HFFc6 (cell line): Measurements from ENCODE around the gene ETHE1. TPM values are rescaled to one million over a fixed set of nuclear protein-coding genes. Genes with fewer than 3 reads are reported as not detected.
A peak's percentile ranks its signal among the peaks of the same experiment; 100 is the strongest.

Source experiments
- DNase-seq: peaks from one replicate; pipeline ENCODE4 v3.0.0-alpha.2; 2018
- H3K27ac Mint-ChIP-seq: 2 replicates; pipeline ENCODE4 v1.8.0; 2020; ENCODE audit warnings: mild to moderate bottlenecking, mixed read lengths
- H3K27me3 Mint-ChIP-seq: 2 replicates; pipeline ENCODE4 v1.8.0; 2021; ENCODE audit warnings: mild to moderate bottlenecking, moderate library complexity, mixed read lengths; ENCODE audit not compliant: insufficient read depth
- H3K36me3 Mint-ChIP-seq: 2 replicates; pipeline ENCODE4 v1.8.0; 2021; ENCODE audit warnings: low read depth, mixed read lengths
- H3K4me1 Mint-ChIP-seq: 2 replicates; pipeline ENCODE4 v1.8.0; 2020; ENCODE audit warnings: low read depth, mixed read lengths
- H3K4me3 Mint-ChIP-seq: 2 replicates; pipeline ENCODE4 v1.8.0; 2020; ENCODE audit warnings: mild to moderate bottlenecking, moderate library complexity, mixed read lengths
- H3K9me3 Mint-ChIP-seq: 2 replicates; pipeline ENCODE4 v1.8.0; 2020; ENCODE audit warnings: mild to moderate bottlenecking, mixed read lengths
- total RNA-seq, 6 experiments: library from RNA; stranded (reverse); fragmentation: NEBNext Ultra II Directional; extraction: Animal tissue kit (Norgen Biotek cat#: 25700); gene quantifications; 2 replicates in 1 of 6; 3 replicates in 5 of 6; pipeline ENCODE4 v1.2.3, GENCODE V29; 2021
- TF ChIP-seq, protein P1 (sequence below): fragments of 200-600 bp; sonication (generic); IDR thresholded peaks from 2 replicates; pipeline ENCODE4 v1.5.0; 2021; ENCODE audit warnings: antibody characterized with exemption, mild to moderate bottlenecking

Gene ETHE1
- total RNA-seq, 6 experiments from 2014 or later, result 81.3 to 125 (median 107) TPM

DNA sequence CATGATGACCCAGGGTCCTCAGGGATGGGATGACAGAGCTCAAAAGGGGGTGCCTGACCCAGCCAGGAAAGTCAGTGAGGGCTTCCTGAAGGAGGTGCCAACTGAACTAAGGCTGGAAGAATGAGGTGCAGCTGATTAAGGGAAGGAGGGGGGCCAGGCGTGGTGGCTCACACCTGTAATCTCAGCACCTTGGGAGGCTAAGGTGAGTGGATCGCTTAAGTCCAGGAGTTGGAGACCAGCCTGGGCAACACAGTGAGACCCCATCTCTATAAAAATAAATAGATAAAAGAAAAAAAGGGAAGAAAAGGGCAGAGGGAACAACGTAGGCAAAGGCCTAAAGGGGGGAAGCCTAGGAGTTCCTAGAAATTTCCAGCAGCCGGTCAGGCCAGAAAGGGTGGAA is 52.5 kb downstream of the ETHE1 start:
- no peak overlapping the region for H3K27ac Mint-ChIP-seq

DNA sequence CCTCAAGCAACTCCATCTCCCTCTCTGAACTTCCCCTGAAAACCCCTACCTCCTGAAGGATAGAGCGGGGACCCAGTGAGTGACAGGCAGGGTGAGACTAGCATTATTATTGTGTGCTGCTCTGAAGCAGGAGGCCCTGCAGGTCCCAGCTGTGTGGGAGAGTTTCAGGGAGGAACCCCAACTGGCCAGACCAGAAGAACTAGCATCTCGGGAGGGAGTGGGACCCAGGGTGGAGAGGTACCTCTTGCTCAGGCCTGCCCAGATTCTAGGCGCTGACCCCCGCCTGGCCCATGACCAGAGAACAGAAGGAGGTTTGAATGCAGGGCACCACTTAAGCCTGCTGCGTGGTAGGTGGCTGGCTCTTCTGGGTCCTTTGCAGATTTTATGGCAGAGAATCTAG is 55.9 kb downstream of the ETHE1 start:
- no peak for DNase-seq
- Mint-ChIP-seq H3K27me3 (peaks cover 2% of the 10 kb centered on the region), H3K27ac (no peak overlapping the region), H3K4me1 (peaks cover 52% of the 10 kb centered on the region), H3K36me3 (peaks cover 22% of the 10 kb centered on the region), H3K9me3 (peaks cover 4% of the 10 kb centered on the region; the same call in 1 of the 2 replicates), H3K4me3 (no peak overlapping the region)
- TF ChIP-seq, protein P1, sequence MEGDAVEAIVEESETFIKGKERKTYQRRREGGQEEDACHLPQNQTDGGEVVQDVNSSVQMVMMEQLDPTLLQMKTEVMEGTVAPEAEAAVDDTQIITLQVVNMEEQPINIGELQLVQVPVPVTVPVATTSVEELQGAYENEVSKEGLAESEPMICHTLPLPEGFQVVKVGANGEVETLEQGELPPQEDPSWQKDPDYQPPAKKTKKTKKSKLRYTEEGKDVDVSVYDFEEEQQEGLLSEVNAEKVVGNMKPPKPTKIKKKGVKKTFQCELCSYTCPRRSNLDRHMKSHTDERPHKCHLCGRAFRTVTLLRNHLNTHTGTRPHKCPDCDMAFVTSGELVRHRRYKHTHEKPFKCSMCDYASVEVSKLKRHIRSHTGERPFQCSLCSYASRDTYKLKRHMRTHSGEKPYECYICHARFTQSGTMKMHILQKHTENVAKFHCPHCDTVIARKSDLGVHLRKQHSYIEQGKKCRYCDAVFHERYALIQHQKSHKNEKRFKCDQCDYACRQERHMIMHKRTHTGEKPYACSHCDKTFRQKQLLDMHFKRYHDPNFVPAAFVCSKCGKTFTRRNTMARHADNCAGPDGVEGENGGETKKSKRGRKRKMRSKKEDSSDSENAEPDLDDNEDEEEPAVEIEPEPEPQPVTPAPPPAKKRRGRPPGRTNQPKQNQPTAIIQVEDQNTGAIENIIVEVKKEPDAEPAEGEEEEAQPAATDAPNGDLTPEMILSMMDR, result no peak

More for the DNA sequence above, 52.5 kb downstream of the ETHE1 start:
- Mint-ChIP-seq H3K4me1 (peaks cover 37% of the 10 kb centered on the region), H3K4me3 (no peak overlapping the region; the same call in 1 of the 2 replicates), H3K27me3 (peaks cover 2% of the 10 kb centered on the region), H3K36me3 (peaks cover 33% of the 10 kb centered on the region), H3K9me3 (peaks cover 4% of the 10 kb centered on the region; the same call in 1 of the 2 replicates)
- TF ChIP-seq, protein P1, result no peak
- DNase-seq, result no peak

DNA sequence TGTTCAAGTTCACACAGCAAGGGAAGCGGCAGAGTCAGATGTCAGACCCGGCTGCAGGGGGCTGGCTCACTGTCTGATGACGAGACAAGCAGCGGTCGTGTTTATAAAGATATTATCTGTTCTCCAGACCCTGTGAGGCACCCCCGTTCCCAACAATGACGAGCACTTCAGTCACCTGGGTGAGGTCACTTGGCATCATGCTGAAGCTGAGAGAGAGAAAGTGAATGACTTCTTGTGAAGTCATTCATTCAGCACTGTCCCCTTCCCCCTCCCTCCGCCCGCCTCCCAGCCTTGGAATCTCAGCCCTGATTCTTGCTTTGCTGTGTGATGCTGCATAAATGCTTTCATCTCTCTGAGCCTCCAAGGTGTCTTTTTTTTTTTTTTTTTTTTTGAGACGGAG is 56.7 kb downstream of the ETHE1 start:
- peaks cover under 1% of the 10 kb centered on the region; the same call in 1 of the 2 replicates for H3K9me3 Mint-ChIP-seq
- peaks cover 54% of the 10 kb centered on the region for H3K4me1 Mint-ChIP-seq
- peaks cover 15% of the 10 kb centered on the region for H3K36me3 Mint-ChIP-seq
- H3K4me3 Mint-ChIP-seq, result peak overlapping the region; percentile 39; the same call in 1 of the 2 replicates
- TF ChIP-seq, protein P1, result no peak
- H3K27ac Mint-ChIP-seq, result peak overlapping the region; percentile 49
- peak; percentile 82 for DNase-seq
- H3K27me3 Mint-ChIP-seq, result peaks cover 6% of the 10 kb centered on the region

DNA sequence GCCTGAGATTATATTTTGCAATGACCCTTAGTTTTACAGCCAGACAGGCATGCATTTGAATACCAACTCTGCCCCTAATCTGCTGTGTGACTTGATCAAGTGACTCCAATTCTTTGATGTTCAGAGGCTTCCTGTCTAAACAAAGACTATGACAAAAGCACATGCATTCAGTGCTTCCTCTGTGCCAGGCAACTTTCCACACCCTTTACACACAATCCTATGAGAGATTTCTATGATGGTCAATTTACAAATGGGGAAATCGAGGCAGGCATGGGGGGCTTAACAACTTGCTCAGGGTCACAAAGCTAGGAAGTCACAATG is 57.9 kb downstream of the ETHE1 start:
- H3K27me3 Mint-ChIP-seq, result peaks cover 6% of the 10 kb centered on the region
- DNase-seq, result peak; percentile 22
- H3K4me3 Mint-ChIP-seq, result no peak overlapping the region
- H3K9me3 Mint-ChIP-seq, result no peaks in the 10 kb centered on the region
- peaks cover 8% of the 10 kb centered on the region for H3K36me3 Mint-ChIP-seq
- TF ChIP-seq, protein P1, result no peak
- H3K4me1 Mint-ChIP-seq, result peaks cover 54% of the 10 kb centered on the region
- no peak overlapping the region for H3K27ac Mint-ChIP-seq

DNA sequence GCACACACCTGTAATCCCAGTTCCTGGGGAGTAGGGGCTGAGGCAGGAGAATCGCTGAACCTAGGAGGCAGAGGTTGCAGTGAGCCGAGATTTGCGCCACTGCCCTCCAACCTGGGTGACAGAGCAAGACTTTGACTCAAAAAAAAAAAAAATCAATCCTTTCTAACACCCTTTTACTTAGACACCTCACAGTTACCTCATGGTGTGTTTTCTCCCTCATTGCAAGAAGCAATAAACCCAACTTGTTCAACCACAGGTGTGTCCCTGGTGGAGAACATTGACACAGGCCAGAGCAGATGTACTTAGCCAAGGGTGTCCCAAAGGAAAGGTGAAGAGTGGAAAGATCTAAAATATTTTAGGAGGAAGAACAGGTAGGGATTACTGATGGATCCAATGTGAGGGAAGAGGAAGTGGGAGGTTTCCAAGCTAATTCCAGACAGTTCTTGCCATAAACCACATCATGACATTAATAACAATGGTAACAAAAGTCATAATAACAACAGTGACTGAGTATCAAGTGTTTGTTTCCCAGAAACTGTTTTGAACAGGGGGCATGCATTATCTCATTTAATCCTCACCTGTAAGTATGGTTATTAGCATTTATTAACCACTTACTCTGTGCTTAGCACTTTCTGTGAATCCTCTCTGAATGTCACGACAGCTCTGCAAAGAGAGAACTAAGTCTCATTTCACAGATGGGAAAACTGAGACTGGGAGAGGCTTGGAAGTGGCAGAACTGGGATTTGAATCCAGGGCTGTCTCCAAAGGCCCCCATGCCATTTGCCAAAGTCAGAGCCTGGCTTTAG is 58.4 kb downstream of the ETHE1 start:
- no peak for DNase-seq
- peak overlapping the region; percentile 19; the same call in 1 of the 2 replicates for H3K27ac Mint-ChIP-seq

More for the DNA sequence above, 58.4 kb downstream of the ETHE1 start:
- H3K4me3 Mint-ChIP-seq, result no peak overlapping the region
- H3K9me3 Mint-ChIP-seq, result no peaks in the 10 kb centered on the region
- TF ChIP-seq, protein P1, result no peak
- H3K27me3 Mint-ChIP-seq, result peaks cover 8% of the 10 kb centered on the region
- peaks cover 3% of the 10 kb centered on the region; the same call in 1 of the 2 replicates for H3K36me3 Mint-ChIP-seq
- peaks cover 60% of the 10 kb centered on the region for H3K4me1 Mint-ChIP-seq
